Measurements from ENCODE around the gene GOLGA6L24. TPM values are rescaled to one million over a fixed set of nuclear protein-coding genes. Genes with fewer than 3 reads are reported as not detected.

Gene GOLGA6L24
- not detected in 2 replicates for total RNA-seq

GRCh38 chr15:28357984-28358383 lies at the start of gene GOLGA6L24:
Gene GOLGA6L24 (minus strand): TSS chr15:28358084. CDS start chr15:28358023, 61 bp downstream.

GRCh38 chr15:28378364-28378763 lies 20.5 kb upstream of the GOLGA6L24 start, which contains the start of gene GOLGA8F:
Gene GOLGA8F (plus strand): TSS chr15:28378664. CDS start chr15:28378762, 98 bp downstream.

GRCh38 chr15:28322129-28322588 lies 35.7 kb downstream of the GOLGA6L24 start, which contains the start of gene HERC2:
Gene HERC2 (minus strand): TSS chr15:28322179. CDS start chr15:28321433, 746 bp downstream.

Small RNA genes within 50 kb of the gene (small RNA-seq; reads per million reads assigned to genes)
- gene AC091304.5 (not detected), gene RN7SL238P (not detected)

Other genes starting within 250 kb of the GOLGA6L24 start
- gene HERC2, start 35.9 kb downstream of the GOLGA6L24 start, total RNA-seq, result 38.9 TPM in 2 replicates
- under 0.01 TPM in 1 of 2 replicates, not detected in the other for gene GOLGA8F, start 20.6 kb upstream of the GOLGA6L24 start, total RNA-seq
- 0.11 TPM in 1 of 2 replicates, not detected in the other for gene GOLGA8G, start 174.9 kb upstream of the GOLGA6L24 start, total RNA-seq
- not detected in 2 replicates for gene GOLGA6L25, start 195.5 kb upstream of the GOLGA6L24 start, total RNA-seq